NCI-H1417 treated with DMSO at 0.1 percent for 48 hours (cell line): ENCODE data around the gene TLE4.
"Not testable (repeated sequence)": the region's sequence is repeated elsewhere in the genome, so short reads cannot be mapped to it uniquely, and the experiment has no call there.

ENCODE experiments used
- DNase-seq: peaks from one replicate; lab custom pipeline; 2025; lab: John Stamatoyannopoulos, UW

TLE4 gene

DNA sequence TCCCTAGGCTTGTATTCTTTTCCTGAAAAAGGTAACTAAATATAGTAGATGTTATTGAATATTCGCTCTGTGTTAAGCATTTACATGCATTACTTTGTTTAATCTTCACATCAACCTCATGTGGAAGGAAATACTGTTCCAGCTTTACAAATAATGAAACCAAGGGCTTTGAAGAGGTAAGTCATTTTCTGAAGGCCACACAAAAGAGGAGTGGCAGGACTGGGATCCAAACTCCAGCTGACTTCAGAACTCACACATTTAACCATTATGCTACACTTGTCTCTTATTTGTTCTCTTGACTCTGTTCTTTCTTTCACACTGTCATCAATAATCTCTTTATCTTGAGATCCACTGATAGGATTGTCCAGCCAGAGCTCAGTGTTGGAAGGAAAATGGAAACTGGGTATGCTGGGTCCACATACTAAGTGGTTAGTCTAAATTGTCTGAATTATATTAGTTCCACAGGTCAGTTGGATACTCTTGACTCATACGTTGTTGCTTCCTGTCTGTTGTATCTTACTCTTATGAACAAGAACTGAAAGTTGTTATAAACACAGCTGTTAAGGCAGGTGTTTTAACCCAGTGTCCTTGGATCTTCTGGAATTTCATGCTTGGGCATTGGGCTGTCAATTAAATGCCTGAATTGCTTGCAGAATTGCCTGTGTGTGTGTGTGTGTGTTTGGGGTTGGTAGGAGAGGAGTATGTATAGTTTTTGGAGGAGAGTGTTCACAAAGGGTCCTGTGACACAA is 65.6 kb downstream of the TLE4 start:
- no peak for DNase-seq

DNA sequence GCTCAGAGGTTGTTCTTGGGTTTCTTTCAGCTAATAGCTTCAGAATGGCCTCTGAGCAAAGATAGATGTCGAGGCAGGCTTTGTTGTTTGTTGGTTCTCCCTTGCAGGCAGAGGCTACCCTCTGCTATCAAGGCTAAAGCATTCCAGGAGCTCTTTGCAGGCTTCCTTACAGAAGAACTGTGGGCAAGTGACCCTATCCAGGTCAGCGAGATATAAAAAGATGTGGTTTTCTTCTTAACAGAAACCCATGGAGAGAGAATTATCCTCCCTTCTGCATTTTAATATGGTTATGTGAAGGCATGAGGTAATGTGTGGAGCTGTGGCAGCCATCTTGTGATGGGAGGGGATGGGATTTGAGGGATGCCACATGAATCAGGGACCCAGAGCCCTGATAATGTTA is 67.0 kb downstream of the TLE4 start:
- DNase-seq, result no peak

- DNase-seq, result no peak
Observed at GRCh38 chr9:79639354-79639753, 67.6 kb downstream of the TLE4 start.

GRCh38 chr9:79640067-79640466 is 68.3 kb downstream of the TLE4 start:
- DNase-seq, result not testable (repeated sequence)

- no peak for DNase-seq
Observed at GRCh38 chr9:79641070-79641469, 69.3 kb downstream of the TLE4 start.

DNA sequence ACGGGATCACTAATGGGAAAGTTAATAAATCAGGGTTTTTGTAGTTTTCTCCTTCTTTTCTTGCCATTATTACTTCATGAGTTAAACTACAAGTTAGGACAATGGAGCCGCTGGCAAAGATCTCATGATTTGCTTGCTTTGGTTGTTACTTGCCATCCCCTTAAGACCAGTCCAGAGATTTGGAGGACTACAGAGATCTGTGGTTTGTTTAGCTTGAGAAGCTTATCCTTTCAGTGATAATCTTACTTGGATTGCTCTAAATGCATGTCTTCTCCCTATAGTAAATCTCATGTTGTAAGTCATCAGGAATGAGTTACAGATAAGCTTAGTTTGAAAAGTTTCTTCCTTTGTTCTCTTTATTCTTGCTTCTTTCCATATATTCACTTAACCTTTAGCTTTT is 70.9 kb downstream of the TLE4 start:
- DNase-seq, result no peak

DNA sequence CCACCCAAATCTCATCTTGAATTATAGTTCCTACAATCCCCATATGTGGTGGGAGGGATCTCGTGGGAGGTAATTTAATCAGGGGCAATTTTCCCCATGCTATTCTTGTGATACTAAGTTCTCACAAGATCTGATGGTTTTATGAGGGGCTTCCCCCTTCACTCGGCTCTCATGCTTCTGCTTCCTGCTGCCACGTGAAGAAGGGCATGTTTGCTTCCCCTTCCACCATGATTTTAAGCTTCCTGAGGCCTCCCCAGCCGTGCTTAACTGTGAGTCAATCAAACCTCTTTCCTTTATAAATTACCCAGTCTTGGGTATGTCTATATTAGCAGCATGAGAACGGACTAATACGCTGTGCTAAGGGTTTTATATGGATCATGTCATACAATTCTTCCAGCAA is 72.3 kb downstream of the TLE4 start:
- no peak for DNase-seq

DNA sequence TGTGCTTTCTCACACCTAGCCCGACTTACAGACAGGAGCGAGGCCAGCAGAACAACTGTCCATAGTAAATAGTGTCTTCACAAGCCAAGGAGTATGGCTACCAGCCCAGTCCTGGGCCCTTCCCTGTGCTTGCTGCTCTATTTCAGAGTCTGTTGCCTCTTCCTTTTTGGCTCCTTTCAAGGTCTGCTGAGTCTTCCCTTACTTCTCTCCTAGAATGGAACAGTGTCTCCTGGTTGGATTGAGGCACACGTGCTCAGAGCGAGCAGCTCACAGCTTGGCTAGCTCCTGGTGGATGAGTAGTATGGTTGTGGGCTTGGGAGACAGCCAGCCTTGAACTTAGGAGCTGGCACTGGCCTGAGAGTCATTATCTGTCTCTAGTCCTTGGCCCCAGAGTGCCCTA is 72.8 kb downstream of the TLE4 start:
- DNase-seq, result no peak

DNA sequence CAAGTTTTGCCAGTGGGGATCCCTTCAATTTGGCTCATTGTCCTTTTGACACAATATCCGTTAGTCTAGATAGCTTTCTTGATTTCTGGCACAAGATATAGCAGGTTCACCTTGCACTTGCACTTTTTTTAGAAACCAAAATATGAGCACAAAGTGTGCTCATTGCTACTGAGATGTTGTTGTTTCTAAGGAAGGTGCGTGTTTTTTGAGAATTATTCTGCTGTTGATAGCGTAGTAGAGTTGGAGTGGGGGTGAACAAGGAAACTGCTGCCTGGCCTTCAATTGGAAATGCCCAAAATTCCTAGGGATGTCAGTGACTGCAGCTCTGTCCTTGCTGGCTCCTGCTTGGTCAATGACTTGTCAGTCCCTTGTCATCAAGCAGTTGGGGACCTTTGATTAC is 73.3 kb downstream of the TLE4 start:
- no peak for DNase-seq

- no peak for DNase-seq
Observed at GRCh38 chr9:79646096-79646495, 74.3 kb downstream of the TLE4 start.

DNA sequence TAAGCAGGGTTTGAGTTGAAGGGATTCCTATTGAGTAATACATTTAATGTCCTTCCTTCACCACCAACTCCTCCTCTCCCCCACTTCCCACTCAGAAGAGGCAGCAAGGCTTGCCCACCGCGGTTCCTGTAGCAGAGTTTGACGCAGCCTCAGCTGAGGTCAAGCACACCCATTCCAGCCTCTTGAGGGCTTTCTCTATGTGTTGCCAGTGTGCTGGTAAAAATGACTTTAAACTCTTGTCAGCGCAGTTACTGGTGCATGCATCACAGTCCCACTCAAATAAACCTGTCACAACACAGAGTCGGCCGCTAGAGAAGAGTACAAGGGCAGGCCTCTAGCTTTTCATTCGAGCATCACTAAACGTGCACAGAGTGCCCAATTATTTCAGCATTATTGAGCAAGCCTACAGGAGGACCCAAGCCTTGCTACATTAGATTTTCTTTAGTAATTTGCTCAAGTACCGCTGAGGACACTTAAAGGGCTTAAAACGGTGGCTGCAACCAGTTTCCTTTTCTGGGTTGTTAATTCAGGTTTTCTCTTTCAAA is 79.6 kb downstream of the TLE4 start:
- DNase-seq, result peak; percentile 67

DNA sequence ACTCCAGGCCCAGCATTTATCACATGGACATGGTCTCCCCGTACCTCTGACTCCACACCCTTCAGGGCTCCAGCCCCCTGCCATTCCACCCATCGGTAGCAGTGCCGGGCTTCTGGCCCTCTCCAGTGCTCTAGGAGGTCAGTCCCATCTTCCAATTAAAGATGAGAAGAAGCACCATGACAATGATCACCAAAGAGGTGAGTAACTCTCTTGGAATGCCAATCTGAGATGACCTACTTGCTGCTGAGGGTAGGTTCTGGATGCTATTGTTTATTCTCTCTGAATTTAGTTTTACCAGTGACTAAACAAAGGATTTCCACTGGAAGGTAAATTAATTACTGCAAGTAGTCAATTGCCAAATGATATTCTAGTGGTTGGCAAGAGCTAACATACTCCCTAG is 80.8 kb downstream of the TLE4 start:
- DNase-seq, result no peak

DNA sequence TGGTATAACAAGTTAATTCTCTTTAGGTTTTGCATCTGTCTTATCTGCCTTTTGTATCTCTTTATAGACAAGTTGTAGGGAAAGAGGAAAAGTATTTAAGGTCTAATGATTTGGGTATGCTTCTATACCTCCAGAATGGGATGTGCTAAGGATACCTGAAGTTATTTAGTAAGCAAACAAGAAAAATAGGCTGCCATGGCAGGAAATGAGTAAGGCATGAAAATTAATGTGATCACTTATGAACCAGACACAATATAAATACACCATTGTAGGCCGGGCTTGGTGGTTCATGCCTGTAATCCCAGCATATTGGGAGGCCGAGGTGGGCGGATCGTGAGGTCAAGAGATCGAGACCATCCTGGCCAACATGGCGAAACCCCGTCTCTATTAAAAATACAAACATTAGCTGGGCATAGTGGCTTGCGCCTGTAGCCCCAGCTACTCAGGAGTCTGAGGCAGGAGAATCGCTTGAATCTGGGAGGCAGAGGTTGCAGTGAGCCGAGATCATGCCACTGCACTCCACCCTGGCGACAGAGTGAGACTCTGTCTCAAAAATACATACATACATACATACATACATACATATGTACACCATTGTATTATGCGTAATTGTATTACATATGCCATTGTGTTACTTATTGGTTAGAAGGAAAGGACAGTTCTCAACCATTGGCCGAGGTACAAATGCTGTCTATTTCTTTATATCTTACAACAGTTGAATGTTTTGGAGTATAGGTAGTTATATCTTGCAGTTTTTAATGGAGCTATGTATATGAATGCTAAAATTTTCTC is 83.0 kb downstream of the TLE4 start:
- DNase-seq, result not testable (repeated sequence)

DNA sequence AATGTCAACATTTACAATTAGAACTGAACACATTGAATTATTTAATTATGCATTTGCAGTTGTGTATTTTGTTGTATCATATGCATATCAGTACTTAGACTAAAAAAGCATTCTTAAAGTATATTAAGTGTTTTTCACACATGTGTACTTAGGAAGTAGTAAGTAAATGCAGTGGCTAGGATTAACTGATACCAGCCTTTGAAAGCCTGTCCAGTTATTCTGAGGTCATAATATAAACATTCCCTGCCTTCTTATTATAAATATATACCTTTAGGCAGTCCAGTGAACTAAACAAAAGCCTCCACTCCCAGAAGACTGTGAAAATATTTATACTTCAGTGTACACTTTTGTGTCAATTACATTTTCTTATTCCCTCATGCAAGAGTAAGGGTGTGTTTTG is 83.8 kb downstream of the TLE4 start:
- DNase-seq, result no peak

GRCh38 chr9:79656169-79656568 is 84.4 kb downstream of the TLE4 start:
- no peak for DNase-seq

DNA sequence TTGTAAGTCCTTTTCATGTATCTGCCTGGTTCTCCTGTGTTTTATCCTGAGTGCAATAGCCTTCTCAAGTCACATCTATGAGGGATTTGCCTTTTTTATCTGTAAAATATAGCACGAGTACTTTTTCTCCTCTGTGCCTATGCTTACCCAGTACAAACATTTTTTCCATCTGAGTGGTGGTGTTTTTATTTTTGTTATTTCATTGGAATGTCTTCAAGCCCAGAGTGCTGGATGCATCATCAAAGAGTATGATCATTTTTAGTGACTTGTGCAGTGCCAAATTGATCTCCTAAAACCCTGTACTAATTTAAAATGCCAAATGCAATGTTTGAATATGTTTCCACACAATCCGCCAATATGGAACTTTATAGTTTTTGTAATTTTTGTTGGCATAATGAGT is 86.1 kb downstream of the TLE4 start:
- no peak for DNase-seq

DNA sequence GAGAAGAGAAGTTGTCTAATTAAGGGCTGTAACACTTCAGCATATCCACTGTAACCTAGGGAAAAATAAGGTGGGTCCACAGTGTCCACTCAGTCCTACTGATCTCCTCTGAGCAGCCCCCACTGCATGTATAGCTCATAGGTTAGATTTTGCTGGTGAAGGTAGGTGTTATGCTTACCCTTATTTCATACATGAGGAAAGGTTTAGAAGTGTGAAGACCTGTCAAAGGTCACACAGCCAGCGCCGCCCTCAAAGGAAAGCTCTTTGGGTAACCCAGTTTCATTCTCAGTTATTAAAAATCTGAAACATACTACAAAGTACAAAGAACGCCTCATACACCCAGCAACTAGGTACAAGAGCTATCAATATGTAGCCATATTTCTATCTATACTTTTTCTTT is 87.2 kb downstream of the TLE4 start:
- DNase-seq, result no peak

GRCh38 chr9:79660615-79661014 is 88.8 kb downstream of the TLE4 start:
- DNase-seq, result peak; percentile 85

DNA sequence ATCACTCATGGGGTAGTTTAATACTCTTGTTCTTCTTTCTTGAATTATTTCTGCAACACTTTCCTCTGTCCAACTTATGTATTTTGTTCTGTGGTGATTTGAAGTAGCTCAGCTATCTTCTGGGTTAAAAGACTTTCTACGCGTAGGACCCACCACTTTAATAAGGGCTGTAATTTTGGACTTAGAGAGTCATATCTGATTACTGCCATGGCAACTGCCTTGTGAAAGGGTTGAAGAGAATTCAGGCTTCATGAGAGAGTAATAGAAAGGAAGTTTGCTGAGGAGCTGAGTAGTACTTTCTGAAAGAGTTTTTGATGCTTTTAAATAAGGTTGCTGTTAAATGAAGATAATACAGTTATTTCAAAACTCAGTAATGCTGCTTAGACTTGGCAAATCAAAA is 89.5 kb downstream of the TLE4 start:
- DNase-seq, result no peak

- no peak for DNase-seq
Observed at GRCh38 chr9:79661886-79662536, 90.2 kb downstream of the TLE4 start.

DNA sequence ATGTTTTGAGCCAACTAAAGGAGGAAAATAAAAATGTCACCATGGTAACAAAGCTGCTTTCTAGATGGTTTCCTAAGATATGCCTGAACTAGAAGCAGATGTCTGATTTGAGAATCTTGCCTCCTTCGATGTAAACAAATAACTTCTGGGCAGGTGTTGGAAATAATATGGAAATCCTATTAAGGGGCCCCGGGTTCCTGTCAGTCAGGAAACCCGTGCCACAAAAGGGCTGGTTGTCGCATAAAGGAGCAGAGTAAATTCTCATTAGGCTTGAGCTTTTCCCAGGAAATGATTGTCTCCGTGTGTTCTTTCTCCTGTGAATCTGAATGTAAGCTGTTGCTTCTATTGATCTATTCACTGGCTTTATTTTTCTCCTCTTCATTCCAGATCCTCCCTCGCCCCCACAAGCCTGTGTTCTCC is 90.8 kb downstream of the TLE4 start:
- no peak for DNase-seq

- no peak for DNase-seq
Observed at GRCh38 chr9:79663300-79663699, 91.5 kb downstream of the TLE4 start.

DNA sequence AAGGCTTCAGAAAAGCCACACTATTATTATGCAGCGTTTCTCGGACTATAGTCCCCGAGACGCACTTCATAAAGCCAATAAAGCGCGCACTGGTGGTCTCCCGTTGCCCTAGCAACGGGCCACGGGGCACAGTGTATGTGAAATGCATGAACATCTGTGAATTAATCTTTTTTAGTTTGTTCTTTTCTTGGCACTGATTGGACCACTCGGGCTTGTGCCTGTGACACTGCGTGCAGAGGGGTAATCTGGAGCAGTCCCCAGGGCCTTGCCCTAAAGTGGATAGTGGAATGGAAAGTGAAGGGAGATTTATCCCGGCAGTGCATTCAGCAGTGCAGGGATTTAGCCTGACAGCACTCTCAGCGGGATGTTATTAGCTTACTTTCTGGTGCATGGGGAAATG is 92.1 kb downstream of the TLE4 start:
- DNase-seq, result no peak
